Measurements from ENCODE around the gene VWF. TPM values are rescaled to one million over a fixed set of nuclear protein-coding genes. Genes with fewer than 3 reads are reported as not detected.

VWF gene
- total and polyA plus RNA-seq, 10 of the 15 experiments (the other 5 are each of a cell fraction or from before 2014, with no cell fraction given), result 0.08 to 0.23 TPM; not detected in 8

DNA sequence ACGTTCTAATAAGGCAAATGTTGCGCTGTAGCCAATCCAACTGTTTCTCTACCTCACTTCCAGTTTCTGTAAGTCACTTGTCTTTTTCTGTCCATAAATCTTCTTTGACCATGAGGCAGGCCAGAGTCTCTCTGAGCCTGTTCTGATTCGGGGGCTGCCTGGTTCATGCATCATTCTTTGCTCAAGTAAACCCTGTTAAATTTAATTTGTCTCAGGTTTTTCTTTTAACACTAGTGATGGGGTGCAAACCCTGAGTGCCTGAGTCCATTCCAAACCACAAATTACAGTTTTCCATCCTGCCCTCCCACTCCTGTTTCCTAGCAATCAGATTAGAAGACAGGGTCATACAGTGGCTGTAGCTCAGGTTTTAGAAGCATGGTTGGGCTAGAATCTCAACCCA is 41.9 kb downstream of the VWF start:
- in situ Hi-C loops (cut with MboI) (no loop called here), intact Hi-C loops (cut with micrococcal nuclease; ENCODE audit: unreplicated experiment) (no loop called here)
- WGBS (ENCODE audit: insufficient coverage, insufficient replicate concordance, low lambda C conversion rate, missing lambda C conversion rate), result 39% methylated on average over 3 of the region's 3 CpGs
- Histone ChIP-seq H3K4me2 (ENCODE audit: control insufficient read depth, insufficient read depth) (no peak overlapping the region), H3K4me3 (no peak overlapping the region), H3K27ac (ENCODE audit: control insufficient read depth, insufficient read depth) (no peak overlapping the region), H3K27me3 (replicated peaks in 1 of 2; ENCODE audit: control insufficient read depth in 2 of 2, insufficient read depth in 2 of 2, low read length in 1 of 2) (peaks cover 0 to 8% of the 10 kb centered on the region in 2 experiments; a peak in 2 of 4 replicates), H3K36me3 (ENCODE audit: control insufficient read depth in 2 of 2, insufficient read depth in 2 of 2, low read length in 1 of 2) (no peaks in the 10 kb centered on the region), H3K9ac (ENCODE audit: control insufficient read depth, insufficient read depth, low read length) (no peak overlapping the region), H3K79me2 (ENCODE audit: control insufficient read depth, insufficient read depth, low read length) (no peaks in the 10 kb centered on the region), H4K20me1 (ENCODE audit: control insufficient read depth, insufficient read depth) (no peaks in the 10 kb centered on the region), H2AFZ (ENCODE audit: control insufficient read depth, low read depth, low read length) (no peak overlapping the region), H3K4me1 (ENCODE audit: control insufficient read depth, insufficient read depth, low read length) (no peaks in the 10 kb centered on the region), H3K9me3 (replicated peaks; ENCODE audit: control insufficient read depth, insufficient read depth, low read length) (no peaks in the 10 kb centered on the region)
- DNase-seq (ENCODE audit: low read depth, low spot score) (no peak), FAIRE-seq (no peak), ATAC-seq (no peak)
- ChIA-PET CTCF (interaction anchor here (1.0 kb wide), 1 partner anchor 18 kb away, joined by 4 read pairs; no protein-coding TSS in a partner anchor), POLR2A (no interaction called here), RAD21 (ENCODE audit: unreplicated experiment) (no interaction called here), SMC1A (ENCODE audit: uncharacterized antibody, unreplicated experiment) (no interaction called here)
- BruUV-seq (replicated peaks), result no TSS peak
- TF ChIP-seq MEF2B (IDR thresholded peaks at IDR 0.05; ENCODE audit: partially characterized antibody, poor library complexity, severe bottlenecking), result no peak
- TF ChIP-seq, protein P1, sequence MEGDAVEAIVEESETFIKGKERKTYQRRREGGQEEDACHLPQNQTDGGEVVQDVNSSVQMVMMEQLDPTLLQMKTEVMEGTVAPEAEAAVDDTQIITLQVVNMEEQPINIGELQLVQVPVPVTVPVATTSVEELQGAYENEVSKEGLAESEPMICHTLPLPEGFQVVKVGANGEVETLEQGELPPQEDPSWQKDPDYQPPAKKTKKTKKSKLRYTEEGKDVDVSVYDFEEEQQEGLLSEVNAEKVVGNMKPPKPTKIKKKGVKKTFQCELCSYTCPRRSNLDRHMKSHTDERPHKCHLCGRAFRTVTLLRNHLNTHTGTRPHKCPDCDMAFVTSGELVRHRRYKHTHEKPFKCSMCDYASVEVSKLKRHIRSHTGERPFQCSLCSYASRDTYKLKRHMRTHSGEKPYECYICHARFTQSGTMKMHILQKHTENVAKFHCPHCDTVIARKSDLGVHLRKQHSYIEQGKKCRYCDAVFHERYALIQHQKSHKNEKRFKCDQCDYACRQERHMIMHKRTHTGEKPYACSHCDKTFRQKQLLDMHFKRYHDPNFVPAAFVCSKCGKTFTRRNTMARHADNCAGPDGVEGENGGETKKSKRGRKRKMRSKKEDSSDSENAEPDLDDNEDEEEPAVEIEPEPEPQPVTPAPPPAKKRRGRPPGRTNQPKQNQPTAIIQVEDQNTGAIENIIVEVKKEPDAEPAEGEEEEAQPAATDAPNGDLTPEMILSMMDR (IDR thresholded peaks at IDR 0.05 in 2 of 3, conservative IDR thresholded peaks at IDR 0.05 in 1 of 3; ENCODE audit: control insufficient read depth in 2 of 3, extremely low read depth in 1 of 3, insufficient read depth in 1 of 3, low read depth in 3 of 3, low read length in 3 of 3), result no peak
- no peak for TF ChIP-seq ESRRA (IDR thresholded peaks at IDR 0.05; ENCODE audit: low read length)
- TF ChIP-seq, protein P2, sequence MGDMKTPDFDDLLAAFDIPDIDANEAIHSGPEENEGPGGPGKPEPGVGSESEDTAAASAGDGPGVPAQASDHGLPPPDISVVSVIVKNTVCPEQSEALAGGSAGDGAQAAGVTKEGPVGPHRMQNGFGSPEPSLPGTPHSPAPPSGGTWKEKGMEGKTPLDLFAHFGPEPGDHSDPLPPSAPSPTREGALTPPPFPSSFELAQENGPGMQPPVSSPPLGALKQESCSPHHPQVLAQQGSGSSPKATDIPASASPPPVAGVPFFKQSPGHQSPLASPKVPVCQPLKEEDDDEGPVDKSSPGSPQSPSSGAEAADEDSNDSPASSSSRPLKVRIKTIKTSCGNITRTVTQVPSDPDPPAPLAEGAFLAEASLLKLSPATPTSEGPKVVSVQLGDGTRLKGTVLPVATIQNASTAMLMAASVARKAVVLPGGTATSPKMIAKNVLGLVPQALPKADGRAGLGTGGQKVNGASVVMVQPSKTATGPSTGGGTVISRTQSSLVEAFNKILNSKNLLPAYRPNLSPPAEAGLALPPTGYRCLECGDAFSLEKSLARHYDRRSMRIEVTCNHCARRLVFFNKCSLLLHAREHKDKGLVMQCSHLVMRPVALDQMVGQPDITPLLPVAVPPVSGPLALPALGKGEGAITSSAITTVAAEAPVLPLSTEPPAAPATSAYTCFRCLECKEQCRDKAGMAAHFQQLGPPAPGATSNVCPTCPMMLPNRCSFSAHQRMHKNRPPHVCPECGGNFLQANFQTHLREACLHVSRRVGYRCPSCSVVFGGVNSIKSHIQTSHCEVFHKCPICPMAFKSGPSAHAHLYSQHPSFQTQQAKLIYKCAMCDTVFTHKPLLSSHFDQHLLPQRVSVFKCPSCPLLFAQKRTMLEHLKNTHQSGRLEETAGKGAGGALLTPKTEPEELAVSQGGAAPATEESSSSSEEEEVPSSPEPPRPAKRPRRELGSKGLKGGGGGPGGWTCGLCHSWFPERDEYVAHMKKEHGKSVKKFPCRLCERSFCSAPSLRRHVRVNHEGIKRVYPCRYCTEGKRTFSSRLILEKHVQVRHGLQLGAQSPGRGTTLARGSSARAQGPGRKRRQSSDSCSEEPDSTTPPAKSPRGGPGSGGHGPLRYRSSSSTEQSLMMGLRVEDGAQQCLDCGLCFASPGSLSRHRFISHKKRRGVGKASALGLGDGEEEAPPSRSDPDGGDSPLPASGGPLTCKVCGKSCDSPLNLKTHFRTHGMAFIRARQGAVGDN (IDR thresholded peaks at IDR 0.05), result no peak
- TF ChIP-seq SMC3 (IDR thresholded peaks at IDR 0.05; ENCODE audit: borderline replicate concordance, low read length), result no peak
- TF ChIP-seq, protein P3, sequence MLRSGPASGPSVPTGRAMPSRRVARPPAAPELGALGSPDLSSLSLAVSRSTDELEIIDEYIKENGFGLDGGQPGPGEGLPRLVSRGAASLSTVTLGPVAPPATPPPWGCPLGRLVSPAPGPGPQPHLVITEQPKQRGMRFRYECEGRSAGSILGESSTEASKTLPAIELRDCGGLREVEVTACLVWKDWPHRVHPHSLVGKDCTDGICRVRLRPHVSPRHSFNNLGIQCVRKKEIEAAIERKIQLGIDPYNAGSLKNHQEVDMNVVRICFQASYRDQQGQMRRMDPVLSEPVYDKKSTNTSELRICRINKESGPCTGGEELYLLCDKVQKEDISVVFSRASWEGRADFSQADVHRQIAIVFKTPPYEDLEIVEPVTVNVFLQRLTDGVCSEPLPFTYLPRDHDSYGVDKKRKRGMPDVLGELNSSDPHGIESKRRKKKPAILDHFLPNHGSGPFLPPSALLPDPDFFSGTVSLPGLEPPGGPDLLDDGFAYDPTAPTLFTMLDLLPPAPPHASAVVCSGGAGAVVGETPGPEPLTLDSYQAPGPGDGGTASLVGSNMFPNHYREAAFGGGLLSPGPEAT (IDR thresholded peaks at IDR 0.05; ENCODE audit: low read depth), result no peak
- TF ChIP-seq EGR1 (IDR thresholded peaks at IDR 0.05; ENCODE audit: borderline replicate concordance in 1 of 2, low read depth in 2 of 2, low read length in 2 of 2), result no peak
- TF ChIP-seq SPI1 (IDR thresholded peaks at IDR 0.05; ENCODE audit: borderline replicate concordance, insufficient read depth, low read depth, low read length), result no peak
- TF ChIP-seq ATF7 (IDR thresholded peaks at IDR 0.05; ENCODE audit: low read depth), result no peak
- TF ChIP-seq TAF1 (IDR thresholded peaks at IDR 0.05; ENCODE audit: borderline replicate concordance, low read depth, low read length), result no peak
- TF ChIP-seq, protein P4, sequence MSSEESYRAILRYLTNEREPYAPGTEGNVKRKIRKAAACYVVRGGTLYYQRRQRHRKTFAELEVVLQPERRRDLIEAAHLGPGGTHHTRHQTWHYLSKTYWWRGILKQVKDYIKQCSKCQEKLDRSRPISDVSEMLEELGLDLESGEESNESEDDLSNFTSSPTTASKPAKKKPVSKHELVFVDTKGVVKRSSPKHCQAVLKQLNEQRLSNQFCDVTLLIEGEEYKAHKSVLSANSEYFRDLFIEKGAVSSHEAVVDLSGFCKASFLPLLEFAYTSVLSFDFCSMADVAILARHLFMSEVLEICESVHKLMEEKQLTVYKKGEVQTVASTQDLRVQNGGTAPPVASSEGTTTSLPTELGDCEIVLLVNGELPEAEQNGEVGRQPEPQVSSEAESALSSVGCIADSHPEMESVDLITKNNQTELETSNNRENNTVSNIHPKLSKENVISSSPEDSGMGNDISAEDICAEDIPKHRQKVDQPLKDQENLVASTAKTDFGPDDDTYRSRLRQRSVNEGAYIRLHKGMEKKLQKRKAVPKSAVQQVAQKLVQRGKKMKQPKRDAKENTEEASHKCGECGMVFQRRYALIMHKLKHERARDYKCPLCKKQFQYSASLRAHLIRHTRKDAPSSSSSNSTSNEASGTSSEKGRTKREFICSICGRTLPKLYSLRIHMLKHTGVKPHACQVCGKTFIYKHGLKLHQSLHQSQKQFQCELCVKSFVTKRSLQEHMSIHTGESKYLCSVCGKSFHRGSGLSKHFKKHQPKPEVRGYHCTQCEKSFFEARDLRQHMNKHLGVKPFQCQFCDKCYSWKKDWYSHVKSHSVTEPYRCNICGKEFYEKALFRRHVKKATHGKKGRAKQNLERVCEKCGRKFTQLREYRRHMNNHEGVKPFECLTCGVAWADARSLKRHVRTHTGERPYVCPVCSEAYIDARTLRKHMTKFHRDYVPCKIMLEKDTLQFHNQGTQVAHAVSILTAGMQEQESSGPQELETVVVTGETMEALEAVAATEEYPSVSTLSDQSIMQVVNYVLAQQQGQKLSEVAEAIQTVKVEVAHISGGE (CRISPR knock-in tag; IDR thresholded peaks at IDR 0.05), result no peak
